WTC11 (cell line): Measurements from ENCODE around the gene STRA6. TPM values are rescaled to one million over a fixed set of nuclear protein-coding genes. Genes with fewer than 3 reads are reported as not detected.

Experiments used
- ATAC-seq: fragments of 200-7000 bp; cut with Tn5 transposase; 2 replicates; pipeline ENCODE4 v1.10.0; 2021; ENCODE audit warnings: mild to moderate bottlenecking, moderate library complexity
- CTCF ChIA-PET: fragments of 300-600 bp; sonication (Branson Sonifier 250); formaldehyde crosslinking; loops from one replicate; lab custom pipeline; 2021; ENCODE audit warnings: antibody characterized with exemption; lab: Charles Lee
- POLR2A ChIA-PET: fragments of 350-600 bp; sonication (Branson Sonifier 250); formaldehyde crosslinking; loops from one replicate; lab custom pipeline; 2021; ENCODE audit warnings: antibody characterized with exemption; lab: Charles Lee
- DNase-seq: peaks from one replicate; pipeline ENCODE4 v3.0.0; 2021; ENCODE audit warnings: low spot score
- H3K27ac Mint-ChIP-seq: 2 replicates; pipeline ENCODE4 v1.8.0; 2021; ENCODE audit warnings: mixed read lengths
- H3K27me3 Mint-ChIP-seq: 2 replicates; pipeline ENCODE4 v1.8.0; 2021; ENCODE audit warnings: low read depth, mild to moderate bottlenecking, moderate library complexity, mixed read lengths
- H3K36me3 Mint-ChIP-seq: 2 replicates; pipeline ENCODE4 v1.8.0; 2021; ENCODE audit warnings: mixed read lengths
- H3K4me1 Mint-ChIP-seq: 2 replicates; pipeline ENCODE4 v1.8.0; 2022; ENCODE audit warnings: mixed read lengths
- H3K4me3 Mint-ChIP-seq: 2 replicates; pipeline ENCODE4 v1.8.0; 2021; ENCODE audit warnings: mild to moderate bottlenecking, moderate library complexity, mixed read lengths
- H3K9me3 Mint-ChIP-seq: 2 replicates; pipeline ENCODE4 v1.8.0; 2021; ENCODE audit warnings: mixed read lengths
- ATF1 ChIP-seq: sonication (generic); formaldehyde crosslinking; IDR thresholded peaks from 2 replicates; pipeline ENCODE4 v1.8.1; 2023; ENCODE audit warnings: mild to moderate bottlenecking, moderate library complexity, missing genetic modification reagents
- CTCF ChIP-seq: fragments of 200-600 bp; IDR thresholded peaks from 2 replicates; pipeline ENCODE4 v1.8.0; 2022; ENCODE audit warnings: antibody characterized with exemption
- GRHL2 ChIP-seq: fragments of 250-450 bp; sonication (Bioruptor Pico); IDR thresholded peaks from 2 replicates; pipeline ENCODE4 v1.8.0; 2022; ENCODE audit warnings: mild to moderate bottlenecking, moderate library complexity; ENCODE audit not compliant: insufficient replicate concordance, severe bottlenecking
- GTF2I ChIP-seq: fragments of 250-450 bp; sonication (Bioruptor Pico); conservative IDR thresholded peaks from 2 replicates; pipeline ENCODE4 v1.4.0; 2021; ENCODE audit warnings: mild to moderate bottlenecking
- IRF1 ChIP-seq: sonication (generic); formaldehyde crosslinking; IDR thresholded peaks from 2 replicates; pipeline ENCODE4 v1.8.0; 2023; ENCODE audit warnings: missing genetic modification reagents
- IRF2 ChIP-seq: sonication (generic); formaldehyde crosslinking; IDR thresholded peaks from 2 replicates; pipeline ENCODE4 v1.8.0; 2022; ENCODE audit warnings: low read depth, missing genetic modification reagents, borderline replicate concordance
- JAZF1 ChIP-seq: fragments of 250-450 bp; sonication (Bioruptor Pico); IDR thresholded peaks from 2 replicates; pipeline ENCODE4 v1.9.0; 2021; ENCODE audit warnings: moderate library complexity, mild to moderate bottlenecking, inconsistent platforms
- KAT7 ChIP-seq: sonication (generic); formaldehyde crosslinking; IDR thresholded peaks from 2 replicates; pipeline ENCODE4 v1.8.1; 2023; ENCODE audit warnings: missing genetic modification reagents, mild to moderate bottlenecking, borderline replicate concordance
- MAX ChIP-seq: sonication (generic); formaldehyde crosslinking; IDR thresholded peaks from 2 replicates; pipeline ENCODE4 v1.8.0; 2022; ENCODE audit warnings: mild to moderate bottlenecking, missing genetic modification reagents
- NFATC4 ChIP-seq: fragments of 250-450 bp; sonication (Bioruptor Pico); IDR thresholded peaks from 2 replicates; pipeline ENCODE4 v1.9.0; 2021; ENCODE audit warnings: mild to moderate bottlenecking
- NFE2L1 ChIP-seq: sonication (generic); formaldehyde crosslinking; IDR thresholded peaks from 2 replicates; pipeline ENCODE4 v1.8.1; 2023; ENCODE audit warnings: missing genetic modification reagents
- NFYB ChIP-seq: sonication (generic); formaldehyde crosslinking; conservative IDR thresholded peaks from 2 replicates; pipeline ENCODE4 v1.8.0; 2022; ENCODE audit warnings: low read depth, missing genetic modification reagents
- NR3C1 ChIP-seq: sonication (generic); formaldehyde crosslinking; conservative IDR thresholded peaks from 2 replicates; pipeline ENCODE4 v1.8.1; 2023; ENCODE audit warnings: low read depth, mild to moderate bottlenecking, missing genetic modification reagents
- PRRX2 ChIP-seq: fragments of 250-450 bp; sonication (Bioruptor Pico); IDR thresholded peaks from 2 replicates; pipeline ENCODE4 v1.8.0; 2021; ENCODE audit warnings: mild to moderate bottlenecking
- RELA ChIP-seq: sonication (generic); formaldehyde crosslinking; IDR thresholded peaks from 2 replicates; pipeline ENCODE4 v1.8.1; 2022; ENCODE audit warnings: missing genetic modification reagents, mild to moderate bottlenecking, borderline replicate concordance
- SOX15 ChIP-seq: fragments of 250-450 bp; sonication (Bioruptor Pico); IDR thresholded peaks from 2 replicates; pipeline ENCODE4 v1.9.0; 2021; ENCODE audit warnings: mild to moderate bottlenecking
- TP53 ChIP-seq: sonication (generic); formaldehyde crosslinking; IDR thresholded peaks from 2 replicates; pipeline ENCODE4 v1.8.1; 2023; ENCODE audit warnings: mild to moderate bottlenecking, missing genetic modification reagents
- ZBTB21 ChIP-seq: sonication (generic); formaldehyde crosslinking; IDR thresholded peaks from 2 replicates; pipeline ENCODE4 v1.8.1; 2023; ENCODE audit warnings: mild to moderate bottlenecking, missing genetic modification reagents, borderline replicate concordance
- ZNF263 ChIP-seq: sonication (generic); formaldehyde crosslinking; IDR thresholded peaks from 2 replicates; pipeline ENCODE4 v1.8.1; 2022; ENCODE audit warnings: low read depth, mild to moderate bottlenecking, moderate library complexity, missing genetic modification reagents
- ZNF317 ChIP-seq: sonication (generic); formaldehyde crosslinking; IDR thresholded peaks from 2 replicates; pipeline ENCODE4 v1.8.1; 2023; ENCODE audit warnings: low read depth, mild to moderate bottlenecking, moderate library complexity, missing genetic modification reagents, borderline replicate concordance
- ZSCAN18 ChIP-seq: fragments of 250-450 bp; sonication (Bioruptor Pico); IDR thresholded peaks from 2 replicates; pipeline ENCODE4 v2.1.2; 2022; ENCODE audit warnings: mild to moderate bottlenecking, moderate library complexity
- total RNA-seq: library from RNA; stranded (reverse); gene quantifications from 3 replicates; pipeline ENCODE4 v1.2.3, GENCODE V29; 2021

The STRA6 gene
- total RNA-seq, 1 experiment from 2014 or later: 23.2 TPM

- H3K27me3 Mint-ChIP-seq: peaks cover 20% of the 10 kb centered on the region
- no peak for DNase-seq
- ATAC-seq: peak; percentile 23
- H3K4me1 Mint-ChIP-seq: peaks cover 80% of the 10 kb centered on the region
- H3K9me3 Mint-ChIP-seq: no peaks in the 10 kb centered on the region
- ChIA-PET CTCF (interaction anchor here (0.6 to 2.1 kb wide), 16 partner anchors 9 to 235 kb away, joined by 3 to 19 read pairs (median 4); no protein-coding TSS in a partner anchor), POLR2A (interaction anchor here (1.0 to 1.3 kb wide), 2 partner anchors 56 to 80 kb away, joined by 3 to 5 read pairs; no protein-coding TSS in a partner anchor)
- peaks cover 8% of the 10 kb centered on the region; the same call in 1 of the 2 replicates for H3K36me3 Mint-ChIP-seq
- peak overlapping the region; percentile 91 for H3K27ac Mint-ChIP-seq
- H3K4me3 Mint-ChIP-seq: peak overlapping the region; percentile 44; the same call in 1 of the 2 replicates
- TF ChIP-seq KAT7 (CRISPR knock-in tag): 0 out of 2 replicates have a peak, but pooled peaks have one; percentile 13
- no peak for TF ChIP-seq RELA (CRISPR knock-in tag)
These were observed 5.9 kb upstream of the STRA6 start for GRCh38 chr15:74208496-74208895.

GRCh38 chr15:74207652-74208440 lies 5.3 kb upstream of the STRA6 start:
- no peaks in the 10 kb centered on the region for H3K9me3 Mint-ChIP-seq
- H3K27me3 Mint-ChIP-seq: peaks cover 20% of the 10 kb centered on the region
- no peak overlapping the region for H3K27ac Mint-ChIP-seq
- DNase-seq: no peak
- H3K4me3 Mint-ChIP-seq: no peak overlapping the region
- TF ChIP-seq ZNF263 (CRISPR knock-in tag) (no peak), TP53 (CRISPR knock-in tag) (0 out of 2 replicates have a peak, but pooled peaks have one; percentile 14), SOX15 (CRISPR knock-in tag) (no peak), GTF2I (CRISPR knock-in tag) (0 out of 2 replicates have a peak, but pooled peaks have one; percentile 33)
- peaks cover 80% of the 10 kb centered on the region for H3K4me1 Mint-ChIP-seq
- no peak for ATAC-seq
- POLR2A ChIA-PET: no interaction called here
- peaks cover 8% of the 10 kb centered on the region; the same call in 1 of the 2 replicates for H3K36me3 Mint-ChIP-seq
- CTCF ChIA-PET: interaction anchor here (1.5 to 2.1 kb wide), 3 partner anchors 75 to 107 kb away, joined by 4 to 6 read pairs (median 5); no protein-coding TSS in a partner anchor

GRCh38 chr15:74206801-74207281 lies 4.3 kb upstream of the STRA6 start:
- ATAC-seq (no peak), DNase-seq (no peak)
- H3K9me3 Mint-ChIP-seq: no peaks in the 10 kb centered on the region
- H3K4me3 Mint-ChIP-seq: no peak overlapping the region
- H3K4me1 Mint-ChIP-seq: peaks cover 79% of the 10 kb centered on the region
- TF ChIP-seq NFYB (CRISPR knock-in tag) (no peak), ZNF317 (CRISPR knock-in tag) (no peak), NFE2L1 (no peak), CTCF (no peak), ZBTB21 (CRISPR knock-in tag) (no peak), TP53 (CRISPR knock-in tag) (no peak), NFATC4 (CRISPR knock-in tag) (no peak), IRF1 (no peak), MAX (CRISPR knock-in tag) (no peak), IRF2 (CRISPR knock-in tag) (no peak), NR3C1 (no peak), GRHL2 (CRISPR knock-in tag) (no peak), PRRX2 (no peak), JAZF1 (CRISPR knock-in tag) (no peak), ATF1 (CRISPR knock-in tag) (no peak), ZSCAN18 (CRISPR knock-in tag) (no peak), KAT7 (CRISPR knock-in tag) (no peak)
- TF ChIP-seq, all 79 proteins: peak for 0
- ChIA-PET CTCF (no interaction called here), POLR2A (no interaction called here)
- H3K27me3 Mint-ChIP-seq: peaks cover 21% of the 10 kb centered on the region
- H3K36me3 Mint-ChIP-seq: peaks cover 7% of the 10 kb centered on the region; the same call in 1 of the 2 replicates
- H3K27ac Mint-ChIP-seq: no peak overlapping the region
